ENCODE results near the gene SREBF1.

Gene SREBF1

DNA sequence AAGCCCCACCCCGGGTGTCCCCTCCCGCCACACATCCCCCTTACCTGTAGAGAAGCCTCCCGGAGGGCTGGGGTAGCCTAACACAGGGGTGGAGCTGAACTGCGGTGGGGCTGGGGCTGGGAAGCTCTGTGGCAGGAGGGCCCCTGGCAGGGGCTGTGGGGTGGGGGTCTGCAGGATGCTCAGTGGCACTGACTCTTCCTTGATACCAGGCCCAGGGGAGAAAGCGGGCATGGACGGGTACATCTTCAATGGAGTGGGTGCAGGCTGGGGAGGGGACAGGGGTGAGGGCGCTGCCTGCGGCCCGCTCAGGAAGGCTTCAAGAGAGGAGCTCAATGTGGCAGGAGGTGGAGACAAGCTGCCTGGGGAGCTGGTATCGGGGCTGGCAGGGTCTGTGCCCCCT lies 16.7 kb downstream of the SREBF1 start:
- TF ChIP-seq CTCF (conservative IDR thresholded peaks at IDR 0.05) = no peak
- H3K27ac ChIP-seq = peak overlapping the region; percentile 88

GRCh38 chr17:17819561-17819995 lies 17.2 kb downstream of the SREBF1 start:
- peak overlapping the region; percentile 88 for H3K27ac ChIP-seq
- TF ChIP-seq CTCF (conservative IDR thresholded peaks at IDR 0.05) = no peak

GRCh38 chr17:17819111-17819510 lies 17.7 kb downstream of the SREBF1 start:
- no peak for TF ChIP-seq CTCF (conservative IDR thresholded peaks at IDR 0.05)
- peak overlapping the region; percentile 88 for H3K27ac ChIP-seq

- TF ChIP-seq CTCF (conservative IDR thresholded peaks at IDR 0.05) = no peak
- peak overlapping the region; percentile 88 for H3K27ac ChIP-seq
Measured at GRCh38 chr17:17818088-17818526, 18.7 kb downstream of the SREBF1 start.

- peak overlapping the region; percentile 88; the same call in 1 of the 2 replicates for H3K27ac ChIP-seq
- no peak for TF ChIP-seq CTCF (conservative IDR thresholded peaks at IDR 0.05)
Measured at GRCh38 chr17:17817552-17817947, 19.2 kb downstream of the SREBF1 start.

- TF ChIP-seq CTCF (conservative IDR thresholded peaks at IDR 0.05) = no peak
- 0 out of 2 replicates have a peak overlapping the region, but pooled peaks have one; percentile 88 for H3K27ac ChIP-seq
Measured at GRCh38 chr17:17816831-17817551, 19.8 kb downstream of the SREBF1 start.

DNA sequence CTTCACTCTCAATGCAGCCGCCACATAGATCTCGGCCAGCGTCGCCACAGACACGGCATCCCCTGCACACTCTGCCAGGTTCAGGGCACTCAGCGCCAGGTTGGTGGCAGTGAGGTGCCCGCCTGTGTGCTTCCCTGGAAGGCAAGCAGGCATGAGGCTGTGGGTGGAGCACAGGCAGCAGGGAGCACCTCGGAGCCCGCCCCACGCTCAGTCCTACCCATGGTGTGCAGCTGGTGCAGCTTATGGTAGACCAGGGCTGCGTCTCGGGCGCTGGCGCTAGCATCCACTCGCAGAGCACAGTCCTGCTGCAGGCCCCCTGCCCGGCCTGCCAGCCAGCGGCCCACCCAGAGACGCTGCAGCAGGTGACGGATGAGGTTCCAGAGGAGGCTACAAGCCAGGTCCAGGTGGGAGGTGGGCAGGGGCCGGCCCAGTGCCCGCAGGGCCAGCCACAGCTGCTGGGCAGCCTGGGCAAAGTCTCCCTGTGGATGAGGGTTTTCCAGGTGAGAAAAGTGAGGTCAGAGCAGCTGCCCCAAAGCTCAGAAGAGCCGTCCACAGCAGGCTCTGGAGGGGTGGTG lies 20.5 kb downstream of the SREBF1 start:
- H3K27ac ChIP-seq = no peak overlapping the region

More for the DNA sequence above, 20.5 kb downstream of the SREBF1 start:
- TF ChIP-seq CTCF (conservative IDR thresholded peaks at IDR 0.05) = no peak

Data from VCaP (cell line).